CD4-positive, CD25-positive, alpha-beta regulatory T cell (primary cell): ENCODE data around the gene IL33. TPM values are rescaled to one million over a fixed set of nuclear protein-coding genes. Genes with fewer than 3 reads are reported as not detected.

Source experiments
- ATAC-seq, 2 donors: fragments of 150-1000 bp; cut with Tn5 transposase; one replicate each; pipeline ENCODE4 v1.10.0; 2021; ENCODE audit warnings: low read depth in 2 of 2, moderate number of reproducible peaks in 2 of 2, moderate library complexity in 1 of 2
- DNase-seq, 3 donors: peaks; one replicate each; pipeline versions ENCODE4 v3.0.0 to v3.0.0-alpha.2; 2012 to 2022; ENCODE audit warnings: mixed read lengths in 1 of 3
- H3K27ac ChIP-seq: one replicate; pipeline ENCODE4 v1.7.0; 2013; ENCODE audit warnings: mild to moderate bottlenecking, low read length; ENCODE audit not compliant: insufficient read depth, poor library complexity, severe bottlenecking
- H3K27me3 ChIP-seq: one replicate; pipeline ENCODE4 v1.7.0; 2013; ENCODE audit warnings: low read length; ENCODE audit not compliant: control insufficient read depth, insufficient read depth
- H3K36me3 ChIP-seq: one replicate; pipeline ENCODE4 v1.7.0; 2013; ENCODE audit warnings: mild to moderate bottlenecking, low read length, moderate library complexity; ENCODE audit not compliant: control insufficient read depth, insufficient read depth
- H3K4me1 ChIP-seq: 2 replicates; pipeline ENCODE4 v1.7.0; 2013; ENCODE audit warnings: mild to moderate bottlenecking, low read length; ENCODE audit not compliant: insufficient read depth, control insufficient read depth, poor library complexity, severe bottlenecking
- H3K4me3 ChIP-seq: one replicate; pipeline ENCODE4 v1.7.0; 2013; ENCODE audit warnings: low read depth, mild to moderate bottlenecking, low read length, moderate library complexity
- H3K9me3 ChIP-seq, 2 experiments: 1 replicate in 1 of 2; 2 replicates in 1 of 2; pipeline ENCODE4 v1.7.0; 2013; ENCODE audit warnings: low read length in 2 of 2, mild to moderate bottlenecking in 1 of 2, moderate library complexity in 1 of 2; ENCODE audit not compliant: control insufficient read depth in 2 of 2
- H3K27ac Mint-ChIP-seq, 3 donors: one replicate each; pipeline ENCODE4 v1.8.0; 2020 to 2022; ENCODE audit warnings: mild to moderate bottlenecking in 3 of 3, mixed read lengths in 3 of 3, moderate library complexity in 2 of 3
- H3K27me3 Mint-ChIP-seq: one replicate; pipeline ENCODE4 v1.8.0; 2022; ENCODE audit warnings: mild to moderate bottlenecking, mixed read lengths
- H3K36me3 Mint-ChIP-seq: one replicate; pipeline ENCODE4 v1.8.0; 2020; ENCODE audit warnings: mixed read lengths
- H3K4me1 Mint-ChIP-seq, 4 donors: one replicate each; pipeline ENCODE4 v1.8.0; 2020 to 2022; ENCODE audit warnings: mixed read lengths in 4 of 4, mild to moderate bottlenecking in 1 of 4
- H3K4me3 Mint-ChIP-seq, 4 donors: one replicate each; pipeline ENCODE4 v1.8.0; 2020 to 2022; ENCODE audit warnings: mild to moderate bottlenecking in 4 of 4, mixed read lengths in 4 of 4, moderate library complexity in 3 of 4
- H3K9me3 Mint-ChIP-seq, 7 donors: one replicate each; pipeline ENCODE4 v1.8.0; 2020 to 2022; ENCODE audit warnings: mixed read lengths in 7 of 7, mild to moderate bottlenecking in 3 of 7, moderate library complexity in 2 of 7
- polyA plus RNA-seq, 4 donors: library from polyadenylated mRNA; unstranded; fragments of 300-500 nt; fragmentation: Illumina TruSeq; gene quantifications; one replicate each; pipeline ENCODE4 v1.2.3, GENCODE V29; 2021
- total RNA-seq: library from RNA; stranded (reverse); gene quantifications from one replicate; pipeline ENCODE4 v1.2.3, GENCODE V29; 2022

Gene IL33
- total and polyA plus RNA-seq, 5 donors from 2014 or later: not detected

DNA sequence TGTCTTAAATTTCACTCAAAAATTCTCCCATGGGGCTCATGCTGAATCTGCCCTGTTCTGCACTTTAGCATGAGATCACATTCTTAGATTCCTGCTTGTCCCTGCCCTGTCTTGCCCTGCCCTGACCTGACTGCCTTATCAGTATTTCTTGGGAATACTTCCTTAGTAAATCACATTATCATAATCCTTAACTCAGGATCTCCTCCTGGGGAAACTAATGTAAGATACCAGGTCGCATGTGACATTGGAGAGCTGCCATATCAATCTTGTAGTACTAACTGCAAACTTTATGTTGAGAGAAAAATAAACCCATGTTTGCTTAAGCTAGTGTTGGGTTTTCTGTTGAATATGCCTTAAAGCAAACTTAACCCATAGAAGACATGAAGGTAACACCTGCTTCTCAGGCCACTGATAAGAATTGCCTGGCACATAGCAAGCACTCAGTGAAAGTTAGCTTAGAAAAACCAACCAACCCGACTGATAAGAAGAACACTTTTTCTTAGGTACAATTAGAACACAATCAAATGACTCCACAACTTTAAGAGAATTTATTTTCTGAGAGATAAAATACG lies 53.3 kb downstream of the IL33 start:
- no peak for DNase-seq

DNA sequence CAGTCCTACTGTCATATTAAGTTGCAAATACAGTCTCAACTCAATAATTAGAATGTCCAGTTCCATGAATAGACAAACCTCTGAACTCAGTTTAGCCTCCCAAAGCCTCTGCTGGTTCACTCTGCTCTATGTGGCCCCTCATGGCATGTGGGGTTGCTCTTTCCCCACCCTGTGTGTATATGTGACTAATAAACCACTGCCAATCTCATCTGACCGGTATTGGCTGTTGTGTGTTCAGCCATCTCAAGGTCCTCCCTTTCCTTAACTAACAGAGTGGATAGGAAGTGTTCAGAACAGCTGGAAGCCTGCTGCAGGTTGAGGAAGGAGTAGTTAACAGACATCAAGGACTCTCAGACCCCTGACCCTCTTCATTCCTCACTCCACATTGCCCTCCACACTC lies 55.3 kb downstream of the IL33 start:
- H3K27me3 ChIP-seq: peaks cover 5% of the 10 kb centered on the region
- H3K9me3 ChIP-seq: no peaks in the 10 kb centered on the region
- H3K9me3 Mint-ChIP-seq: no peaks in the 10 kb centered on the region
- H3K4me3 ChIP-seq: no peak overlapping the region
- ATAC-seq (no peak), DNase-seq (no peak)
- H3K27ac ChIP-seq: no peak overlapping the region
- H3K36me3 Mint-ChIP-seq: no peaks in the 10 kb centered on the region
- H3K27me3 Mint-ChIP-seq: no peaks in the 10 kb centered on the region
- no peaks in the 10 kb centered on the region for H3K4me1 ChIP-seq
- no peak overlapping the region for H3K4me3 Mint-ChIP-seq
- no peaks in the 10 kb centered on the region for H3K36me3 ChIP-seq
- H3K4me1 Mint-ChIP-seq: no peaks in the 10 kb centered on the region
- H3K27ac Mint-ChIP-seq: no peak overlapping the region

More for the DNA sequence above, 53.3 kb downstream of the IL33 start:
- H3K27me3 ChIP-seq: peaks cover 5% of the 10 kb centered on the region
- H3K4me3 ChIP-seq: no peak overlapping the region
- H3K36me3 ChIP-seq: no peaks in the 10 kb centered on the region
- H3K4me1 ChIP-seq: no peaks in the 10 kb centered on the region
- Mint-ChIP-seq H3K9me3 (peaks cover 0 to 7% (median 0%) of the 10 kb centered on the region in 7 donors), H3K4me1 (no peaks in the 10 kb centered on the region), H3K4me3 (no peak overlapping the region), H3K27ac (no peak overlapping the region), H3K27me3 (no peaks in the 10 kb centered on the region), H3K36me3 (no peaks in the 10 kb centered on the region)
- ATAC-seq: no peak
- no peak overlapping the region for H3K27ac ChIP-seq
- no peaks in the 10 kb centered on the region for H3K9me3 ChIP-seq

DNA sequence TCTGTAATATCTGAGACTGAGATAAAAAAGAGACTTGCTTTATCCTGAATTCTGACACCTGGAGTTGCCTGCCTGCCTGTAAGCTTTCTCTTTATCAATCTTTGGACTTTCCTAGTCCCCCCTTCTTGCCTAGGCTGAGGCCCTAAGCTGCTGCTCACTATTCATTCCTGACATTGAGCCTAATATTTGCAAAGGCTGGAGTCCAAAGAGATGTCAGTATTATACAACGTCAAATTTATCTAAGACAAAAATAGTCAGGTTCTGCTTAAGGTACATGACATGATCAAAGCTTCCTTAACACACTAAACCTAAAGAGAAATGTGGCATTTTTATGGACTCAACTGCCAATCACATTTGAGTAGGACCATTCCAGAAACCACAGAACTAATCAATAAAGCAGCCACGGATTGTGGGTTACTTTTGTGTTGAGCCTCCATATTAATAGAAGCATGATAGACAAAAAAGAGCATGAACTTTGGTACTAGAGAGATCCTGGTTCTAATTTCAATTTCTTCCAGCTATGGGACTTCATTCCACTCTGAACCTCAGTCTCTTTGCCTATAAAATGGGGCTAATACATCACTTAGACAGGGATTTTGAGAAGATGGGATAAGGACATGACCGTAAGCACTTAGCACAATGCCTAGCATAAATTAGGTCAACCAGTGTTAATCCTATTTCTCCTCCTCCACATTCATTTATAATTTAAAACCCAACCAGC lies 56.1 kb downstream of the IL33 start:
- Histone ChIP-seq H3K4me3 (no peak overlapping the region), H3K36me3 (no peaks in the 10 kb centered on the region), H3K27ac (no peak overlapping the region), H3K4me1 (no peaks in the 10 kb centered on the region), H3K27me3 (peaks cover 5% of the 10 kb centered on the region), H3K9me3 (no peaks in the 10 kb centered on the region)
- no peaks in the 10 kb centered on the region for H3K4me1 Mint-ChIP-seq
- DNase-seq: no peak
- no peaks in the 10 kb centered on the region for H3K36me3 Mint-ChIP-seq
- no peaks in the 10 kb centered on the region for H3K27me3 Mint-ChIP-seq
- no peak overlapping the region for H3K4me3 Mint-ChIP-seq
- no peaks in the 10 kb centered on the region for H3K9me3 Mint-ChIP-seq
- no peak for ATAC-seq
- no peak overlapping the region for H3K27ac Mint-ChIP-seq

DNA sequence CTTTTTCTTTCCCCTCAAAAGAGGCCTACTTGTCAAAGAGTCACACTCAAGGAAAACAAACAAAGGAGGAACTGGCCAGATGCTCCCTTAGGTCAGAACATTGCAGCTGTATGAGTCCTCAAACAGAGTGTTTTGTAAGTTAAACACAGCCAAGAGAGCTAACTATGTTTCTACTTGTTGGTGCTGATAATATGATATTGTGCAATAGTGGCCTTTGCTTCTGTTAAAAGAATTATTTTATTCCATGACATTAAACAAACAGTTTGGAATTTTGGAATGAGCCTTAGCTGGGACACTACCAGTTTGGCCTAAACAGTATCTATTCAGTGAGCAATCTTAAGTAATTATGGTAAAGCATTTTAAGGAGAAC lies 56.6 kb downstream of the IL33 start:
- Mint-ChIP-seq H3K27ac (no peak overlapping the region), H3K9me3 (no peaks in the 10 kb centered on the region)

DNA sequence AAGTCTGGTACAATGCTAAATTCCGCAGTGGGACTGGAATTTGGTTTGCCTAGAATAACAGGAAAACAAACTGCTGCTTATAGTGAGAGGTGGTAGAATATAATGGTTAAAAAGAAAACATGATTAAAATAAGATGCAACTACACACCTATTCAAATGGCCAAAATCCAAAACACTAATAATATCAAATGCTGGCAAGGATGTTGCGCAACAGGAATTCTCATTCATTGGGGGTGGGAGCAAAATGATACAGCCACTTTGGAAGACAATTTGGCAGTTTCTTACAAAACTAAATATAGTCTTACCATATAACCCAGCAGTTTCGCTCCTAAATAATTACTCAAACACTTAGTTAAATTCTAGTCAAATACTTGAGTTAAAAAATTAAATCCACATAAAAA lies 61.8 kb downstream of the IL33 start:
- ATAC-seq: no peak
- Histone ChIP-seq H3K9me3 (no peaks in the 10 kb centered on the region), H3K27ac (no peak overlapping the region), H3K27me3 (no peaks in the 10 kb centered on the region), H3K4me1 (no peaks in the 10 kb centered on the region), H3K36me3 (no peaks in the 10 kb centered on the region), H3K4me3 (no peak overlapping the region)
- Mint-ChIP-seq H3K9me3 (peaks cover 0 to 2% (median 0%) of the 10 kb centered on the region in 7 donors), H3K4me1 (no peaks in the 10 kb centered on the region), H3K36me3 (no peaks in the 10 kb centered on the region), H3K27me3 (no peaks in the 10 kb centered on the region), H3K27ac (no peak overlapping the region), H3K4me3 (no peak overlapping the region)
- no peak for DNase-seq

More for the DNA sequence above, 56.6 kb downstream of the IL33 start:
- no peaks in the 10 kb centered on the region for H3K36me3 ChIP-seq
- no peak overlapping the region for H3K4me3 Mint-ChIP-seq
- H3K27ac ChIP-seq: no peak overlapping the region
- no peaks in the 10 kb centered on the region for H3K4me1 ChIP-seq
- no peaks in the 10 kb centered on the region for H3K9me3 ChIP-seq
- DNase-seq (no peak), ATAC-seq (no peak)
- no peaks in the 10 kb centered on the region for H3K4me1 Mint-ChIP-seq
- no peaks in the 10 kb centered on the region for H3K36me3 Mint-ChIP-seq
- no peaks in the 10 kb centered on the region for H3K27me3 Mint-ChIP-seq
- H3K4me3 ChIP-seq: no peak overlapping the region
- H3K27me3 ChIP-seq: peaks cover 5% of the 10 kb centered on the region

DNA sequence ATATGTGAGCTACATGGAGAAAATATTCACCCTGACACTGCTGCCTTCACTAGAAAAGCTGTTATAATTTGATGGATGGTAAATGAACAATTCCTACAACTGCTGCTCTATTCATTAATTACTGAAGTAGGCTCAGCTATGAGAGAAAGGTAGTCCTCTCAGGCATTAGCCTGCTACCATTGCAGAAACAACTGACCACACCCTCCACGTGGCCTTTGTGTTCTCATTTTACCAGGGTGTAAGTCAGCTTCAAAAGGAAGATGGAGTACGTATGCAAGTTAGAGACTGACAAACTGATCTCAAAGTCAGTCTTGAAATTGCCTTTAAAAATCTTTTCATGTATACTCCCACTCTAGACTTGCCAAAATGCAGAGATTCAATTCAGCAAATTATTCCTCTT lies 86.3 kb downstream of the IL33 start:
- no peak for ATAC-seq
- Mint-ChIP-seq H3K4me1 (no peaks in the 10 kb centered on the region), H3K4me3 (no peak overlapping the region), H3K27me3 (peaks cover 18% of the 10 kb centered on the region), H3K9me3 (no peaks in the 10 kb centered on the region), H3K36me3 (no peaks in the 10 kb centered on the region), H3K27ac (no peak overlapping the region)
- H3K4me1 ChIP-seq: no peaks in the 10 kb centered on the region
- no peak overlapping the region for H3K27ac ChIP-seq
- no peaks in the 10 kb centered on the region for H3K36me3 ChIP-seq
- peaks cover 4% of the 10 kb centered on the region for H3K27me3 ChIP-seq
- DNase-seq: no peak
- no peak overlapping the region for H3K4me3 ChIP-seq
- no peaks in the 10 kb centered on the region for H3K9me3 ChIP-seq

DNA sequence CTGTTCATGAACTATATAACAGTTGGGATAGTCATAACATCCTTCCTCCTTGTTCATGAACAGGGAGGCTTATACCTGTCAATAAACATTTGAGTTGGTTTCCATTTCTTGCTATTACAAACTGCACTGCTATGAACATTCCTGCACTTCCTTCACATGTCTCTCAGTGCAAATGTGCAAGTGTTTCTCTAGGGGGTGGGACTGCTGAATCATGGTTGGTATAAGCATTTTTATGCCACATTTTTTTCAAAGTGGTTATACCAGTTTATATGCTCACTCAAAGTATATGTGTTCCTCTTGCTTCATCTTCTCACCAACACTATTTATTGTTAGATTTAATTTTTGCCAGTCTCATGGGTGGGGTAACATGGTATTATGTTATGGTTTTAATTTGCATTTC lies 86.8 kb downstream of the IL33 start:
- Mint-ChIP-seq H3K9me3 (no peaks in the 10 kb centered on the region), H3K27me3 (peaks cover 18% of the 10 kb centered on the region), H3K27ac (no peak overlapping the region), H3K4me1 (no peaks in the 10 kb centered on the region), H3K4me3 (no peak overlapping the region), H3K36me3 (no peaks in the 10 kb centered on the region)
- H3K9me3 ChIP-seq: no peaks in the 10 kb centered on the region
- H3K4me3 ChIP-seq: no peak overlapping the region
- H3K4me1 ChIP-seq: no peaks in the 10 kb centered on the region
- no peak overlapping the region for H3K27ac ChIP-seq
- H3K36me3 ChIP-seq: no peaks in the 10 kb centered on the region
- ATAC-seq: no peak
- DNase-seq: no peak
- peaks cover 4% of the 10 kb centered on the region for H3K27me3 ChIP-seq

DNA sequence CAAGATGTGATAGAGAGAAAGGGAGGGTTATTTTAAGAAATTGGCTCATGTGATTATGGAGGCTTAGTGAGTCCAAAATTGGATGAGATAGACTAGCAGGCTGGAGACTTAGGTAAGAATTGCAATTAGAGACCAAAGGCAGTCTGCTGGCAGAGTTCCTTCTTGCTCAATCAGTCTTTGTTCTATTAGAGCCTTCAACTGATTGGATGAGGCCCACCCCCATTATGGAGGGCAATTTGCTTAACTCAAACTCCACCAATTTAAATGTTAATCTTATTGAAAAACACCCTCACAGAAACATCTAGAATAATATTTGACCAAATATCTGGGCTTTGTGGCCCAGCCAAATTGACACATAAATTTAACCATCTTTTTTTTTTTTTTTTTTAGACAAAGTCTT lies 88.6 kb downstream of the IL33 start:
- no peaks in the 10 kb centered on the region for H3K9me3 ChIP-seq
- H3K27ac ChIP-seq: no peak overlapping the region
- no peak overlapping the region for H3K4me3 ChIP-seq
- H3K27ac Mint-ChIP-seq: no peak overlapping the region
- H3K27me3 Mint-ChIP-seq: peaks cover 18% of the 10 kb centered on the region
- no peaks in the 10 kb centered on the region for H3K4me1 Mint-ChIP-seq
- H3K4me3 Mint-ChIP-seq: no peak overlapping the region
- no peaks in the 10 kb centered on the region for H3K36me3 Mint-ChIP-seq
- no peaks in the 10 kb centered on the region for H3K36me3 ChIP-seq
- no peak for ATAC-seq
- DNase-seq: no peak
- H3K4me1 ChIP-seq: no peaks in the 10 kb centered on the region
- H3K27me3 ChIP-seq: peaks cover 5% of the 10 kb centered on the region
- H3K9me3 Mint-ChIP-seq: no peaks in the 10 kb centered on the region
